Mucosa of rectum (tissue), 2 donors: ENCODE results near the gene SFI1.

ENCODE experiments used
- H3K27ac ChIP-seq, 2 donors: one replicate each; pipeline ENCODE4 v1.7.0; 2013; ENCODE audit warnings: inconsistent platforms in 2 of 2, low read depth in 2 of 2, low read length in 2 of 2
- H3K27me3 ChIP-seq, 2 donors: one replicate each; pipeline ENCODE4 v1.7.0; 2013; ENCODE audit warnings: low read length in 2 of 2; ENCODE audit not compliant: control insufficient read depth in 2 of 2, insufficient read depth in 2 of 2
- H3K36me3 ChIP-seq, 2 donors: one replicate each; pipeline ENCODE4 v1.7.0; 2013; ENCODE audit warnings: low read length in 2 of 2; ENCODE audit not compliant: control insufficient read depth in 2 of 2, insufficient read depth in 2 of 2
- H3K4me1 ChIP-seq, 2 donors: one replicate each; pipeline ENCODE4 v1.7.0; 2013; ENCODE audit warnings: low read length in 2 of 2, mild to moderate bottlenecking in 1 of 2; ENCODE audit not compliant: control insufficient read depth in 2 of 2, insufficient read depth in 2 of 2
- H3K4me3 ChIP-seq, 2 donors: one replicate each; pipeline ENCODE4 v1.7.0; 2013; ENCODE audit warnings: low read length in 2 of 2
- H3K9ac ChIP-seq, 2 donors: one replicate each; pipeline ENCODE4 v1.7.0; 2013; ENCODE audit warnings: low read length in 2 of 2, low read depth in 1 of 2, mild to moderate bottlenecking in 1 of 2
- H3K9me3 ChIP-seq, 2 donors: one replicate each; pipeline ENCODE4 v1.7.0; 2013; ENCODE audit warnings: low read length in 2 of 2; ENCODE audit not compliant: control insufficient read depth in 2 of 2
- donor health status: healthy.
- donor health status: Normal muscosa, but diverticular disease.

The SFI1 gene

DNA sequence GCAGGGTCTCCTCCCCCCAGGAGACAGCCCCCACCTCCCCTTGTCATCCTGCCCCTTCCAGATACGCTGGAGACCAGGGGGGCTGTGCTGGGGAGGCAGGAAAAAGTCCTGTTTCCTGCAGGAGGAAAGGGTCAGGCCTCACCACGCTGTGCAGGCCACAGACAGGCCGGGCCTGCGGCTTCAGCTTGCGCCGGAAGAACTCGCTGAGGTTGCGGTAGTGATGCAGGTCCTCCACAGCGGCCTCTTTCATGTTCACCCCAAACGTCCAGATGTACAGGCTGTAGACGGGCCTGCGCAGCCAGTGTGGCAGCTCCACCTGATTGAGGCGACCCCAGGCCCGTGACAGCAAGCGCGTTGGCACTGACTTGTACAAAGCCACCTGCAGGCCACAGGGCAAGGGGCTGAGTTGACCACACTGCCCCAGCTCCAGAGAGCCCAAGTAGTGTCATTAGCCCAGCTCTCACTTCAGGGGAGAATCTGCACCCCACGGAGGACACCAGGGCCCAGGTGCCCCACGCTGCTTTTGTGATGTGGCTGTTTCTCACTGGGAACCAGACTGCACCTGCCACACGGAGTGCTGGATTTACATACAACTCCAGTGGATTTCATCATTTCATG lies 125.3 kb downstream of the SFI1 start:
- Histone ChIP-seq H3K9ac (no peak overlapping the region), H3K9me3 (no peaks in the 10 kb centered on the region), H3K27me3 (no peaks in the 10 kb centered on the region), H3K36me3 (peaks cover 31 to 52% of the 10 kb centered on the region in 2 donors), H3K4me1 (peaks cover 14 to 16% of the 10 kb centered on the region in 2 donors), H3K4me3 (no peak overlapping the region), H3K27ac (no peak overlapping the region)

DNA sequence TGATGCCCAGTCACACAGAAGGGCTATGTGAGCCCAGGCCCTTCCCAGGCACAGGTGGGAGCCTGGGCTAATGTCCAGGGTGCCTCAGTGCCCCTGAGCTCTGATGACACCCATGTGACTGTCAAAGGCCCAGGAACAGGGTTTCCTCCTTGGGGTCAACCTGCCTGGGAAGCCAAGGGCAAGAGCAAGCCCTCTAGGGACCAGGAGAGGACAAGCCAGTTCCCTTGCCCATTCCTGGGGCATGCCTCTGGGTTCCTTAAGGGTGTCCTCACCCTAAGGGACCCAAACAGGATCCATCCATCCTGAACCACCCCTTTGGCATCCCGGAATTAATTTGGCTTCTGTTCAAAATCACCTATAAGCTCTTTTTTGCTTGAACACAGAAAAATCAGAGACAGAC lies 126.6 kb downstream of the SFI1 start:
- H3K4me3 ChIP-seq: no peak overlapping the region
- no peak overlapping the region for H3K9ac ChIP-seq
- H3K36me3 ChIP-seq: peaks cover 31 to 42% of the 10 kb centered on the region in 2 donors
- peaks cover 14 to 15% of the 10 kb centered on the region in 2 donors for H3K4me1 ChIP-seq
- no peak overlapping the region for H3K27ac ChIP-seq
- H3K9me3 ChIP-seq: no peaks in the 10 kb centered on the region
- no peaks in the 10 kb centered on the region for H3K27me3 ChIP-seq

DNA sequence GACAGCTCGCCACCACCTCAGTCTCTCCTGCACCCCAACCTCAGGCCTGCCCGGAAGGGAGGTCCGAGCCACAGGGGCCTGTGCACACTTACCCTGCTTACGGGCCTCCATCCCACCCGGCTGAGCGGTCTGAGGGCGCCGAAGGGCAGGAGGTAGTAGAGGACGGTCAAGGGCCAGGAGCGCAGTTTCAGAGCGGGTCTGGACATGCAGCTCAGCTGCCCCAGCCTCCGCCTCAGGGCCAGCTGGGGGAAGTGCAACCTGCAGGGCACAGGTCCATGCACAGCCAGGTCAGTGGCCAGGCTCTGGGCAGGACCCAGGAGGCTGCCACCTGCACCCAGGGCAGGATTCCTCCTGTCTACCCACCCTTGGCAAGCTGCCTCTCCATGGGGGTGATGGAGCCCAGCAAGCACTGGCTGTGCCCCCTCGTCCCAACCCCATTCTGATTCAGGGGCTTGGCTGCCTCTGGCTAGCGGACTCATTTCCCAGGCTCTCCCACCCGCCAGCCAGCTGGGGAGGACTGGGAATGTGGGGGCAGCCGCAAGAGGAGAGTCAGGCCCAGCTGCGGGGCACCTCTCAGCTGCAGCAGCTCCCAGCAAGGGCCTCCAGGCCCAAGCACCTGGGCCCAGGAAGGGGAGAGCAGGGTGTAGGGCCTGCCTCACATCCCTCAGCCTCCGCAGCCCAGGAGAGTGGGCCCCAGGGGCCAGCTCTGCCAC lies 127.4 kb downstream of the SFI1 start:
- no peak overlapping the region for H3K27ac ChIP-seq
- H3K36me3 ChIP-seq: peaks cover 27 to 35% of the 10 kb centered on the region in 2 donors
- peaks cover 14 to 15% of the 10 kb centered on the region in 2 donors for H3K4me1 ChIP-seq
- H3K9me3 ChIP-seq: no peaks in the 10 kb centered on the region
- no peak overlapping the region for H3K9ac ChIP-seq
- no peaks in the 10 kb centered on the region for H3K27me3 ChIP-seq
- no peak overlapping the region for H3K4me3 ChIP-seq

DNA sequence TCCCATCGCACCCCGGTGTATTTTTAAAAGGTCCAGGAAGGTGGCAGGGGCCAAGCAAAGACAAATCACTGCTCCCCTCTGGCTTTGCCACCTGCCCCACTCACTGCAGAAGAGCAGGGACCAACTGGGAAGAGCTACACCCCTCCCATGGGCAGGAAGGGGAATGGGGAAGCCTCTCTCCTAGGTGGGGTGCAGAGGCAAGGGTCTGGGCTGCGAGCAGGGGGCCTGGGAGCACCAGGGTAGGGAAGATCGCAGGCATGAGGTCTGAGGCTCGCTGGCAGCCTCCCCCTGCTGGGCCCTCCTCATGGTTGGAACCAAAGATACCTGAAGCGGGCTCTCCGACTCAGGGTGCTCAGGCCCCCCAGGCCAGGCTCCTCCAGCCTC lies 128.9 kb downstream of the SFI1 start:
- peaks cover 23 to 24% of the 10 kb centered on the region in 2 donors for H3K4me1 ChIP-seq
- no peaks in the 10 kb centered on the region for H3K27me3 ChIP-seq
- peak overlapping the region in 1 of 2 donors; percentile 52 for H3K27ac ChIP-seq
- no peaks in the 10 kb centered on the region for H3K9me3 ChIP-seq
- H3K36me3 ChIP-seq: peaks cover 14 to 20% of the 10 kb centered on the region in 2 donors
- H3K9ac ChIP-seq: no peak overlapping the region
- H3K4me3 ChIP-seq: no peak overlapping the region

DNA sequence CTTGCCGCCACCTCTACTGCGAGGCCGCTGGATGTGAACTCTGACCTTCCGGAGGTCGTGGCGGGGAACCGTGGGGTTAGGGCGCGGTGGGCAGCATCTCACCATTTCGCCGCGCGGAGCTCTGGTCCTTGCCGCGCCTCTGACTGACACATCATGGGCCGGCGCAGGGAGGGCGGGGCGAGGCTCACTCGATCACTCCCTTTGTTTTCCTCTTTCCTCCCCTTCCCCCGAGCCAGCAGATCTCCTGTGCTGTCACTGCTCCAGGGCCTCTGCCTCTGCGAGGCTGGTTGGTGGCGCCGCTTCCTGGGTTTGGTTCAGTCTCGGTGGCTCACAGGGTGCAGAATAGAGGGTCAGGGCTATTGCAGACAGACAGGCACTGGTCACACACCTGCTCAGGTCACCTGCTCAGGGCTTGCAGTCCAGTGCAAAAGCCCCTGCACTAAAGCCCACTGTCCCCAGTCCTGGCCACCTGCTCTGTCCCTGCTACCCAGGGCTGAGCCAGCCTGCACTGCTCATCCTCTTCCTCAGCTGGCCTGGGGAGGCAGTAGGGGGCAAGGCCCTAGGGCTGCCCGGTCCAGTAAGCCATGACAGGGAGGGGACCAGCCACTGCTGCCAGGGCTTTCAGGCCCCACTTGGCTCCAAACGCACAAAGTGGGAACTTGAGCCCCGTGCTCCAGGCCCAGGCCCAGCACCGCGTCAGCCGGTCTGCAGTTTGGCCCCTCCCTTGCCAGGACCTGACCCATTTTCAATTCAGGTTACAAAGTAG lies 129.5 kb downstream of the SFI1 start:
- Histone ChIP-seq H3K36me3 (peaks cover 8 to 14% of the 10 kb centered on the region in 2 donors), H3K9ac (no peak overlapping the region), H3K27me3 (no peaks in the 10 kb centered on the region), H3K4me1 (peaks cover 23 to 25% of the 10 kb centered on the region in 2 donors), H3K9me3 (no peaks in the 10 kb centered on the region), H3K27ac (peak overlapping the region in 1 of 2 donors; percentile 52), H3K4me3 (no peak overlapping the region)

DNA sequence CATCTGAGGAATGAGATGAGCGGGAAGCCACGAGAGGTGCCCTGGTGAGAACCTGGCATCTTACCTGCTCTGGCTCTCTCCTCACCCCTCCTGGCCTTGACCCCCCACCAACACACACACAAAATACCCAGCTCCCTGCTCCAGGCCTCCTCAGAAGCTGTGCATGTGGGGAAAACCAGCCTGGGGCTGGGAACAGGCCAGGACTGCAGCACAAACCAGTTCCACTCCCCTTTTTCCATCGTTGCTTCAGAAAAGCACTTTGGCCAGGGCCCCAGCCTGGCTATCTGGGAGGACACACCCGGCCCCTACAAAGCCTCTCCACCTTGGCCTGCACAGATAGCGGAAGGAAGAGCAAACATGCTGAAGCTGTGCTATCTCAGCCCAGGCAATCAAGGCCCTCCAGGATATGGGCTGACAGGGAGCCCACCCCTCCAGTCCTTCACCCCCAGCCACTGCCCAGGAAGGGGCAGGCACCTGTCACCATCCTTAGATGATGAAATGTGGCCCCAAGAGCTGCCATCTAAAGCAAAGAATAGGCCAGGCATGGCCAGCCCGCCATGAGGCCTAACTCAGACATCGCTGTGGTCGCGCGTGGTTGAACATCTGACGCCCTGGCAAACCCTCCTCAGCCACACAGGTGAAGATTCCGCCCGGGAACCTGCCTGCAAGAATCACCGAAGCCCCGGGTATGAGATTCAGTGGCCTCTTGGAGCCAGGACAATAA lies 130.3 kb downstream of the SFI1 start:
- no peak overlapping the region for H3K4me3 ChIP-seq
- no peaks in the 10 kb centered on the region for H3K9me3 ChIP-seq
- peaks cover 28 to 32% of the 10 kb centered on the region in 2 donors for H3K4me1 ChIP-seq
- H3K27ac ChIP-seq: peak overlapping the region in 1 of 2 donors; percentile 32
- peaks cover 2 to 6% of the 10 kb centered on the region in 2 donors for H3K36me3 ChIP-seq
- H3K9ac ChIP-seq: no peak overlapping the region
- H3K27me3 ChIP-seq: no peaks in the 10 kb centered on the region

DNA sequence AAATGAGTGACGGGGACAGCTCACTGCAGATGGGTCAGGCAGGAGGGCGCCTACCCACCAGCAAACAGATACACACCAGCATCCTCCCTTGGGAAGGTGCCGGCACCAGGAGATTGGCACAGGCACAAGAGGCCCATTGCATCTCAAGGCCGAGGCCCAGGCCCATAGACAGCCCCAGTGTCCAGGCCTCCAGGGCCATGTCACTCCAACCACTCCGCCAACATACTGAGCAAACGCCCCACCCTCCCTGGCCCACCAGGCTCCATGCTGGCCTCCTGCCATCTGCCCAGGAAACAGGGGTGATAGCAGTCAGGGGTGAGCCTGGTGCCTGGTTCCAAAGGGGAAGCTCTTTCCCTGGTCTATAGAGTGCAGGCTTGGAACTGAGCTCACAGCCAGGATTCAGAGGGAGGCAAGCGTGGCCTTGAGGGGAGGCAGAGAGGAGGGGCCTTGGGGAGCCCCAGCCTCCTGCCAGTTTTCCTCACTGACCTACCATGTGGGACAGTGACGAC lies 130.9 kb downstream of the SFI1 start:
- Histone ChIP-seq H3K9me3 (no peaks in the 10 kb centered on the region), H3K9ac (no peak overlapping the region), H3K36me3 (peaks cover 2 to 5% of the 10 kb centered on the region in 2 donors), H3K4me3 (no peak overlapping the region), H3K27me3 (no peaks in the 10 kb centered on the region), H3K27ac (no peak overlapping the region), H3K4me1 (peaks cover 28 to 32% of the 10 kb centered on the region in 2 donors)

DNA sequence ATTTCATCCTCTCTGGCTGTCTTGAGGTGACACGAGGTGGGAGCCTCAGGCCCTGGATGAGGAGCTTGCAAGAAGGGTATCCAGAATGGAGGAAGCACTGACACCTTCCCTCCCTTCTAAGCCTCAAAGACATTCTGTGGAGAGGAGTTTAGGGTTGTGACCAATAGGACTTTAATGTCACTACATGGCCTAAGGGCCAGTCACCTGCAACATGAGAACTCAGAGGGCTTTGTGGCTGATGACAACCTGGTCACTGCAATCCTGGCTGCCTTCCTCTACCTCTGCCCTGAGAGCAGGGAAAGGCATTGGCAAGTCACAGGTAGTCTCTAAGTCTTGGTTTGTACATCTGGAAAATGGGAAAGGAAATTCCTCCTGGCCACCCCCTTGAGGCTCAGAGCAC lies 132.0 kb downstream of the SFI1 start:
- Histone ChIP-seq H3K4me3 (no peak overlapping the region), H3K36me3 (peaks cover 2 to 5% of the 10 kb centered on the region in 2 donors), H3K27me3 (no peaks in the 10 kb centered on the region), H3K9me3 (no peaks in the 10 kb centered on the region), H3K9ac (no peak overlapping the region), H3K4me1 (peaks cover 28 to 32% of the 10 kb centered on the region in 2 donors), H3K27ac (no peak overlapping the region)

DNA sequence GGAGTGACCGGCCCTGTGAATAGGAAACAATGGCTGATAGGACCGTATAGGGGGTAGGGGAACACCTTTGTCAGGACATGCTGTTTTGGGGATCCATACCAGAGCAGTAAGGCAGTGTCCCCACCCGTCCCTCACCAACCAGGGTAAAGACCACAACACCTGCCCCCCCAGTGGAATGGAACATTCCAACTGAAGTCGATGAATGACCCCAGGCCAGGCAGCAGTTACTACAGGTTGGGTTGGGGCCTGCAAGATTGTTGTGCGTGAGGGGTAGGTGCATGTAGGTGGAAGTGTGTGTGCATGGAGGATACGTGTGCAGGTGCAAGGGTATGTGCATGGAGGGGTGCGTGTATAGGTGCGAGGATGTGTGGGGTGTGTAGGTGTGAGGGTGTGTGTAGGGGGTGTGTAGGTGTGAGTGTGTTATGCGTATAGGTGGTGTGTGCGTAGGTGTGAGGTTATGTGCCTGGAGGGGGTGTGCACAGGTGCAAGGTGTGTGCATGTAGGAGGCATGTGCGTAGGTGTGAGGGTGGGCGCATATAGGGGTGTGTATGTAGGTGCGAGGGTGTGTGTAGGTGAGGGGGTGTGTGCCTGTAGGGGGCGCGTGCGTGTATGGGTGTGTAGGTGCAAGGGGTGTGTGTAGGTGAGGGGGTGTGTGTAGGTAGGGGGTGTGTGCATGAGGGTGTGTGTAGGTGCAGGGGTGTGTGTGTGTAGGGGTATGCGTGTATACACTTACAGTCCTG lies 132.8 kb downstream of the SFI1 start:
- Histone ChIP-seq H3K4me3 (peak overlapping the region in 1 of 2 donors; percentile 67), H3K4me1 (peaks cover 28 to 39% of the 10 kb centered on the region in 2 donors)

More for the DNA sequence above, 132.8 kb downstream of the SFI1 start:
- peaks cover 2 to 4% of the 10 kb centered on the region in 2 donors for H3K36me3 ChIP-seq
- H3K9me3 ChIP-seq: no peaks in the 10 kb centered on the region
- H3K27ac ChIP-seq: no peak overlapping the region
- no peak overlapping the region for H3K9ac ChIP-seq
- no peaks in the 10 kb centered on the region for H3K27me3 ChIP-seq
